Measurements from ENCODE around the gene KLK7.

KLK7 gene

DNA sequence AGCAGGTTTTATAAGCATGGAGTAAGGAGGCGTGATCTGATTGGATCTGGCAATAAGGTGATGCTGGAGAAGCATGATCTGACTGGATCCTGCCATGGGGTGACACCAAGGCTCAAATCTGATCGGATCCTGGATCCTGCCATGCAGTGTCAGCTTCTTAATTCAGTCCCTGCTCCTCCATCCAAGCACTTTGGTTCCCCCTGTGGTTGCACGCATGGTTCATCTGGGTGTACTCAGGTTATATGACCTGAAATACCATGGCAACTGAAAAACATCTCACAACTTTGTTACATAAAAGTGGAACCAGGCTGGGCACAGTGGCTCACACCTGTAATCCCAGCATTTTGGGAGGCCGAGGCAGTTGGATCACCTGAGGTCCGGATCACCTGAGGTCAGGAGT, 54.9 kb downstream of the KLK7 start:
- no peak for DNase-seq
